Vagina (tissue), 2 donors: Measurements from ENCODE around the gene CALR. TPM values are rescaled to one million over a fixed set of nuclear protein-coding genes. Genes with fewer than 3 reads are reported as not detected.

ENCODE experiments used
- DNase-seq, 2 donors: peaks; one replicate each; pipeline ENCODE4 v3.0.0-alpha.2; 2017; ENCODE audit errors: extremely low spot score in 2 of 2
- H3K27ac ChIP-seq: fragments of 200-600 bp; sonication (generic); one replicate; pipeline ENCODE4 v1.5.1; 2019
- H3K27me3 ChIP-seq: fragments of 200-600 bp; sonication (generic); one replicate; pipeline ENCODE4 v1.5.1; 2019
- H3K36me3 ChIP-seq, 2 donors: fragments of 200-600 bp; sonication (generic); one replicate each; pipeline ENCODE4 v1.5.1; 2017 to 2019
- H3K4me1 ChIP-seq: fragments of 200-600 bp; sonication (generic); one replicate; pipeline ENCODE4 v1.5.1; 2019
- H3K4me3 ChIP-seq, 2 donors: fragments of 200-600 bp; sonication (generic); 1 replicate in 1 of 2; 2 replicates in 1 of 2; pipeline ENCODE4 v1.5.1; 2016 to 2019
- H3K9me3 ChIP-seq: fragments of 200-600 bp; sonication (generic); one replicate; pipeline ENCODE4 v1.5.1; 2019
- CTCF ChIP-seq, 3 experiments: fragments of 450-650 bp in 2 of 3; fragments of 200-600 bp in 1 of 3; sonication (generic) in 1 of 3; IDR thresholded peaks; one replicate each; pipeline ENCODE4 v1.5.1; 2017 to 2019; ENCODE audit warnings: antibody characterized with exemption in 3 of 3, mild to moderate bottlenecking in 2 of 3, moderate library complexity in 2 of 3
- POLR2A ChIP-seq, 2 donors: fragments of 450-650 bp; IDR thresholded peaks; one replicate each; pipeline ENCODE4 v1.6.1; 2017; ENCODE audit warnings: antibody characterized with exemption in 2 of 2, mild to moderate bottlenecking in 2 of 2, moderate library complexity in 2 of 2
- POLR2AphosphoS5 ChIP-seq, 2 donors: sonication (generic); formaldehyde crosslinking; IDR thresholded peaks; one replicate each; pipeline ENCODE4 v1.9.0; 2017; ENCODE audit warnings: antibody characterized with exemption in 2 of 2, mild to moderate bottlenecking in 2 of 2, low read depth in 1 of 2; ENCODE audit not compliant: insufficient read depth in 1 of 2
- intact Hi-C: fragments of 100-400 bp; cut with DNase I; formaldehyde crosslinking; loops from one replicate; pipeline ENCODE4 v1.15.1; 2023
- total RNA-seq: library from RNA; depleted of rRNA; stranded (reverse); fragments of >200 nt; gene quantifications from one replicate; pipeline ENCODE4 v1.2.3, GENCODE V29; 2016

CALR gene
- total RNA-seq, 1 donor from 2014 or later: 303 TPM

DNA sequence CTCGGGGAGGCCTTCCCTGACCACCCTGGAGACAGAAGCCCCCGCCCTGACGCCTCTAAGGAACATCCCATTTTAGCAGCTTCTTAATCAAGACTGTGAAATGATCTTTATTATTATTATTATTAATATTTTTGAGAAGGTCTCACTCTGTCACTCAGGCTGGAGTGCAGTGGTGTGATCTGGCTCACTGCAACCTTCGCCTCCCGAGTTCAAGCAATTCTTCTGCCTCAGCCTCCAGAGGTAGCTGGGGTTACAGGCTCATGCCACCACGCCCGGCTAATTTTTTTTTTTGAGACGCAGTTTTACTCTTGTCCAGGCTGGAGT is 27.4 kb downstream of the CALR start:
- peak overlapping the region; percentile 77 for H3K27ac ChIP-seq
- H3K4me1 ChIP-seq: peaks cover 5% of the 10 kb centered on the region
- H3K9me3 ChIP-seq: no peaks in the 10 kb centered on the region
- H3K4me3 ChIP-seq: peak overlapping the region in 1 of 2 donors; percentile 47
- H3K27me3 ChIP-seq: no peaks in the 10 kb centered on the region
- no peaks in the 10 kb centered on the region for H3K36me3 ChIP-seq
- intact Hi-C loops: no loop called here
- TF ChIP-seq POLR2A (IDR thresholded peaks at IDR 0.05): no peak
- no peak for TF ChIP-seq CTCF (IDR thresholded peaks at IDR 0.05)
- TF ChIP-seq POLR2AphosphoS5 (IDR thresholded peaks at IDR 0.05; ENCODE audit: insufficient read depth in 1 of 2, low read depth in 1 of 2): no peak
- no peak for DNase-seq

GRCh38 chr19:12967907-12968306 is 29.5 kb downstream of the CALR start:
- no peak for DNase-seq
- TF ChIP-seq POLR2AphosphoS5 (IDR thresholded peaks at IDR 0.05; ENCODE audit: insufficient read depth in 1 of 2, low read depth in 1 of 2): no peak
- Histone ChIP-seq H3K27me3 (no peaks in the 10 kb centered on the region), H3K36me3 (no peaks in the 10 kb centered on the region), H3K4me1 (peaks cover 5% of the 10 kb centered on the region), H3K4me3 (no peak overlapping the region), H3K9me3 (no peaks in the 10 kb centered on the region), H3K27ac (no peak overlapping the region)
- intact Hi-C loops: no loop called here

DNA sequence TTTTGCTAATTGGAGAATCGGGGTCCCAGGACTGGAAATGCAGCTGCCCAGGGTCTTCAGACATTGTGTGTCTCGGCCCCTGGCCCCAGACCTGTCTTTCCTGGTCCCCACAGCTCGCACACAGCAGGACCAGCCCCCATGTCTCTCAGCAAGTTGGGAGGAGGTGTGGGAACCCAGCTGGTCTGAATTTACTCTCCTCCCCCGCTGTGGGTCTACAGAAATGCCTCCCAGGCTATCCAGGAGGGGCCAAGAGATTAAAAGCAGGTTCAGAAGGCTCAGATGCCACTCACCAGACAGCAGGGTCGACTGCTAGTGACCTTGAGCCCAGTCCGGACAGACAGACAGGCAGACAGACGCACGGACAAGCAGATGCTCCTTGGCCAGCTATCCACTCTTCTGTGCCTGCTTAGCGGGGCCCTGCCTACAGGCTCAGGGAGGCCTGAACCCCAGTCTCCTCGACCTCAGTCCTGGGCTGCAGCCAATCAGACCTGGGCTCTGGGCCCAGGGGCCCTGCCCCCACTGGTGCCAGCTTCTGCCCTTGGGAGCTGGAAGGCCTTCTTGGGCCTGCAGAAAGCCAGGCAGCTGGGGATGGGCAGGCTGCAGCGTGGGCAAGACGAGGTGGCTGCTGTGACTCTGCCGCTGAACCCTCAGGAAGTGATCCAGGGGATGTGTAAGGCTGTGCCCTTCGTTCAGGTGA is 31.0 kb downstream of the CALR start, which contains the start of gene DAND5:
Gene DAND5, plus strand, starts transcription at position 285 of the 697 bp plus-strand sequence. Its CDS starts 85 bp downstream, at position 370.
- Histone ChIP-seq H3K27me3 (no peaks in the 10 kb centered on the region), H3K36me3 (no peaks in the 10 kb centered on the region), H3K4me3 (no peak within 1 kb of the TSS), H3K9me3 (no peaks in the 10 kb centered on the region), H3K4me1 (peaks cover 5% of the 10 kb centered on the region), H3K27ac (no peak within 1 kb of the TSS)
- TF ChIP-seq POLR2AphosphoS5 (IDR thresholded peaks at IDR 0.05; ENCODE audit: insufficient read depth in 1 of 2, low read depth in 1 of 2) (no peak), CTCF (IDR thresholded peaks at IDR 0.05) (no peak), POLR2A (IDR thresholded peaks at IDR 0.05) (no peak)
- intact Hi-C loops: no loop called here
- no peak for DNase-seq

GRCh38 chr19:12970070-12970820 is 31.8 kb downstream of the CALR start:
- no peak overlapping the region for H3K4me3 ChIP-seq
- H3K27ac ChIP-seq: no peak overlapping the region
- H3K27me3 ChIP-seq: no peaks in the 10 kb centered on the region
- intact Hi-C loops: no loop called here
- TF ChIP-seq POLR2AphosphoS5 (IDR thresholded peaks at IDR 0.05; ENCODE audit: insufficient read depth in 1 of 2, low read depth in 1 of 2) (no peak), POLR2A (IDR thresholded peaks at IDR 0.05) (no peak), CTCF (IDR thresholded peaks at IDR 0.05) (no peak)
- peaks cover 5% of the 10 kb centered on the region for H3K4me1 ChIP-seq
- H3K9me3 ChIP-seq: no peaks in the 10 kb centered on the region
- DNase-seq: no peak
- H3K36me3 ChIP-seq: no peaks in the 10 kb centered on the region

DNA sequence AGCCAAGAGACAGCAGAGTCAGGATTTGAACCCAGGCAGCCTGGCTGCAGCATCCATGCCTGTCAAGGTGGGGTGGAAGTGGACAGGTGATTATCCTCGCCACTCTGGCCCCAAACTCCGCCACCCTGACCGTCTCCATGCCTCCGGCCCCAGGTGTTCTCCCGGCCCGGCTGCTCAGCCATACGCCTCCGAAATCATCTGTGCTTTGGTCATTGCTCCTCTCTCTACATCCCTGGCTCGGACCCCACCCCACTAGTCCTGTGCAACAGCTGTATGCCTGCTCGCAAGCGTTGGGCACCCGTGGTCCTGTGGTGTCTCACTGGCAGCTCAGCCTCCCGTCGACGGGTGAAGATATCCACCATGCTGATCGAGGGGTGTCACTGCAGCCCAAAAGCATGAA is 34.8 kb downstream of the CALR start:
- TF ChIP-seq POLR2A (IDR thresholded peaks at IDR 0.05): no peak
- TF ChIP-seq POLR2AphosphoS5 (IDR thresholded peaks at IDR 0.05; ENCODE audit: insufficient read depth in 1 of 2, low read depth in 1 of 2): no peak
- TF ChIP-seq CTCF (IDR thresholded peaks at IDR 0.05): no peak

More for the DNA sequence above, 34.8 kb downstream of the CALR start:
- DNase-seq: no peak
- H3K36me3 ChIP-seq: no peaks in the 10 kb centered on the region
- intact Hi-C loops: no loop called here
- H3K27ac ChIP-seq: no peak overlapping the region
- no peaks in the 10 kb centered on the region for H3K9me3 ChIP-seq
- H3K4me1 ChIP-seq: peaks cover 5% of the 10 kb centered on the region
- no peaks in the 10 kb centered on the region for H3K27me3 ChIP-seq
- no peak overlapping the region for H3K4me3 ChIP-seq
